SK-N-SH treated with all-trans-retinoic acid at 6 μM for 48 hours (cell line): ENCODE results near the gene C10orf143.

Experiments
- CSRNP3 ChIP-seq: fragments of 250-450 bp; sonication (Bioruptor Pico); IDR thresholded peaks from 2 replicates; pipeline ENCODE4 v1.5.1; 2021; ENCODE audit warnings: mild to moderate bottlenecking, moderate library complexity
- GLIS3 ChIP-seq: fragments of 250-450 bp; sonication (Bioruptor Pico); IDR thresholded peaks from 2 replicates; pipeline ENCODE4 v1.5.0; 2020; ENCODE audit warnings: mild to moderate bottlenecking, moderate library complexity
- ISL1 ChIP-seq: fragments of 250-450 bp; sonication (Bioruptor Pico); IDR thresholded peaks from 2 replicates; pipeline ENCODE4 v2.1.2; 2022; ENCODE audit warnings: mild to moderate bottlenecking, moderate library complexity
- TCF4 ChIP-seq: fragments of 250-450 bp; sonication (Bioruptor Pico); IDR thresholded peaks from 2 replicates; pipeline ENCODE4 v1.8.0; 2021; ENCODE audit warnings: mild to moderate bottlenecking, moderate library complexity, borderline replicate concordance
- ZC3H10 ChIP-seq: fragments of 250-450 bp; sonication (Bioruptor Pico); IDR thresholded peaks from 2 replicates; pipeline ENCODE4 v1.5.1; 2021; ENCODE audit warnings: mild to moderate bottlenecking, moderate library complexity
- ZFP3 ChIP-seq: fragments of 250-450 bp; sonication (Bioruptor Pico); IDR thresholded peaks from 2 replicates; pipeline ENCODE4 v1.5.0; 2020; ENCODE audit warnings: mild to moderate bottlenecking, moderate library complexity
- ZFP30 ChIP-seq: fragments of 450-650 bp; formaldehyde crosslinking; IDR thresholded peaks from 2 replicates; pipeline ENCODE4 v1.5.0; 2022; ENCODE audit warnings: mild to moderate bottlenecking, moderate library complexity

- TF ChIP-seq ZC3H10 (CRISPR knock-in tag) (no peak), ZFP3 (CRISPR knock-in tag) (no peak), ISL1 (no peak), CSRNP3 (no peak), TCF4 (CRISPR knock-in tag) (no peak), ZFP30 (CRISPR knock-in tag) (no peak), GLIS3 (CRISPR knock-in tag) (no peak)
These were observed 85.8 kb downstream of the C10orf143 start for GRCh38 chr10:130024779-130025325.
